ENCODE data around the gene WFDC2.

Gene WFDC2

DNA sequence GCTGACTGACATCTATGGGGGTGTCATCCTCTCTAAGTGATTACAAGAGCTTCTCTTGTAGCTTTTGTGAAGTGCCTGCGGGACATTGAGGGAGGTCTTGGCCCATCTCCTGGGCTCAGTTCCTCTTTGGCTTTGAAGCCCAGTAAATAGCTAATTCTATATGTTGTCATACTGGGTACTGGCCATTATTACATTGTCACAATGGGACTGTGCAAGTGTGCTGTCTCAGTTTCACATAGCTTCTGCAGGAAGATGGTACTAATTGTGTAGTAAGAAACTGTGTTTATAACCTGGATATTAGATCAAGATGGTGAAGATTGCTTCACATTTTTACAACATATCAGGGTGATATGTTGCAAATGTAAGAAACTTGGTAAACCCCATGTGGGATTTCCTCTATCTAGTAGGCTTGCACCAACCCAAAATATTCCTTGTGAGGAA, 26.0 kb downstream of the WFDC2 start:
- FAIRE-seq (no peak), DNase-seq (ENCODE audit: low spot score) (no peak)

GRCh38 chr20:45496166-45496565, 26.6 kb downstream of the WFDC2 start:
- FAIRE-seq (no peak), DNase-seq (ENCODE audit: low spot score) (no peak)

DNA sequence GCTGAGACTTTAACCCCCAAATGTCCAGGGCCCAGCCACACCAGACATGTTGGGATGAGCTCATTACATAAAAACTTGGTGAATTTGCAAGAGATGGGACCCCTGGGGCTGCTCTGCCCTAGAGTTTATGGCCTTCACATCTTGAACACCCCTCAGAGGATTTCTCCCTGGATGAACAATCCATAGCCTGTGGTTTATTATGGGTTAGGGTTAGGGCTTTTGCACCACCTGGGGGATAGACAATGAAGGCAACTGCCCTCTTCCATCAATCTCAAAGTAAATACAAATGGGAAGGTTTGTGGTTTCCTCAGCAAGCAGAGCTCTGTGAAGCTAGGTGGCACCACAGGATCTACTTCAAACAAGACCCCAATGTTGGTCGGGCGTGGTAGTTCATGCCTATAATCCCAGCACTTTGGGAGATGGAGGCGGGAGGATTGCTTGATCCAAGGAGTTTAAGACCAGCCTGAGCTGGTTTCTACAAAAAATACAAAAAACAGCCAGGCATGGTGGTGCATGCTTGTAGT, 28.5 kb downstream of the WFDC2 start:
- FAIRE-seq, result no peak

DNA sequence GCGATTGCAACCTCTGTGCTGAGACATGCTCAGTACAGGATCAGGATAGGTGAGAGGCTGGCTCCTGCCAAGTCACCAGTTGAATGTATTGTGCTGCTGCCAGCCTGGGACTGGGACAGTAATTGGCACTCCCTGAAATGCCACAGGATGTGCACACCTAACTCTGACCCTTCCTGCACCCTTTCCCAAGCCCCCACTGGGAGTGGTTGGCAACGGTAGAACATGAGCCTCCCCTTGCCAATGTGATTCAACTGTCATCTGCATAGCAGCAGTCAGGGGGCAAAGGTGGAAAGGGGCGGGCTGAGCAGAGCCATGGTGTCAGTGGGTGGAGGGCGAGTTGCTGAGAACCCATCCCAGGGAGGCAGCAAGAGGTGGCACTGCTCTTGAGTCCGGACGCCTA, 30.5 kb downstream of the WFDC2 start:
- no peak for FAIRE-seq
- DNase-seq (ENCODE audit: low spot score), result no peak

More for the DNA sequence above, 28.5 kb downstream of the WFDC2 start:
- no peak for DNase-seq (ENCODE audit: low spot score)

DNA sequence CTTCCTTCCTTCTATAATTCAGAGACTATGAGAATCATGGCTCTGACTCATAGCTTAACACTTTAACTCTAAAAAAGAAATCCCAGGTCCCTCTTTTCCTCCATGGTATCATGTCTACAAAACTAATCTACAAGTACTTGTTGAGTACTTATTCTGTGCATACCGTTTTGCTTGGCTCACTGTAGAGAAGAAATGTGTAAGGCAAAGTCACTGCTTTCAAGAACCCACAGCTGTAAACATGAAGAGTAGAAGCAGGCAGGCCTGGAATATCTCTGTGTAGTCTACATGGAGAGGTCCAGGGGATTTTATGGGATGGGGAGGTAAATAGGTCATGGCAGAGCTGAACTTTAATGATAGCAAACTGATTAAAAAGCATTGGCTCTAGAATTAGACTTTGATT, 32.0 kb downstream of the WFDC2 start:
- no peak for FAIRE-seq

DNA sequence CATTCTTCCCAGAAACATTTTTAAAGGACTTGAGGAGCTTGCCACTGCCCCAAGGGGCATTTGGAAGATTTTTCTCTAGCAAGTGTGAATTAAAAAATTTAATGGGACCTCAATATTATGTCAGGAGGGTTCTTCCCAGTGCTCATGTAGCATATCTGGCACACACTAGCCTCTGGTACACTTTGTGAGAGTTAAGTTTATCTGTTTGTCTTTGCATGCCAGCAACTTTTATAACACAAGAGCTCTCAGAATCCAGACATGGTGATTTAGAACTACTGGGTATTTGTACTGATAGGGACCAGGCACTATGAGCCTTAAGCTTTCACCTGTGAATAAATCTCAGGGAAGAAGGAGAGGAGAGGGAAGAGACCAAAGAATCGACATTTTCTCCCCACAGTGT, 33.0 kb downstream of the WFDC2 start:
- FAIRE-seq (no peak), DNase-seq (ENCODE audit: low spot score) (no peak)

More for the DNA sequence above, 32.0 kb downstream of the WFDC2 start:
- no peak for DNase-seq (ENCODE audit: low spot score)

DNA sequence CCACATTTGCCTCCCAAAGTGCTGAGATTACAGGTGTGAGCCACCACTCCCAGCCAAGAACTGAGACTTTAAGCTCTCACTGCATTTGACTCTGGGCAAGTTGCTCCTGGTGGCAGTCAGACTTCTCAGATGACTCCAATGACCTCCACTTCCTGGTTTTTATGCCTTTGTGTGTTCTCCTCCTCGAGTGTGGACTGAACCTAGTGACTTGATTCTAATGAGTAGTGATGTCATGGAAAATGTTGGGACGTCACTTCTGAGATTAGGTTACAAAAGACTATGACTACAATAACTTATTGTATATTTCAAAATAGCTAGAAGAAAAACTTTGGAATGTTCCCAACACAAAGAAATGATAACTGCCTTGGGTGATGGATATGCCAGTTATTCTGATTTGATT, 33.9 kb downstream of the WFDC2 start:
- FAIRE-seq, result no peak
- no peak for DNase-seq (ENCODE audit: low spot score)

GRCh38 chr20:45506398-45506797, 36.8 kb downstream of the WFDC2 start:
- DNase-seq (ENCODE audit: low spot score) (no peak), FAIRE-seq (no peak)

DNA sequence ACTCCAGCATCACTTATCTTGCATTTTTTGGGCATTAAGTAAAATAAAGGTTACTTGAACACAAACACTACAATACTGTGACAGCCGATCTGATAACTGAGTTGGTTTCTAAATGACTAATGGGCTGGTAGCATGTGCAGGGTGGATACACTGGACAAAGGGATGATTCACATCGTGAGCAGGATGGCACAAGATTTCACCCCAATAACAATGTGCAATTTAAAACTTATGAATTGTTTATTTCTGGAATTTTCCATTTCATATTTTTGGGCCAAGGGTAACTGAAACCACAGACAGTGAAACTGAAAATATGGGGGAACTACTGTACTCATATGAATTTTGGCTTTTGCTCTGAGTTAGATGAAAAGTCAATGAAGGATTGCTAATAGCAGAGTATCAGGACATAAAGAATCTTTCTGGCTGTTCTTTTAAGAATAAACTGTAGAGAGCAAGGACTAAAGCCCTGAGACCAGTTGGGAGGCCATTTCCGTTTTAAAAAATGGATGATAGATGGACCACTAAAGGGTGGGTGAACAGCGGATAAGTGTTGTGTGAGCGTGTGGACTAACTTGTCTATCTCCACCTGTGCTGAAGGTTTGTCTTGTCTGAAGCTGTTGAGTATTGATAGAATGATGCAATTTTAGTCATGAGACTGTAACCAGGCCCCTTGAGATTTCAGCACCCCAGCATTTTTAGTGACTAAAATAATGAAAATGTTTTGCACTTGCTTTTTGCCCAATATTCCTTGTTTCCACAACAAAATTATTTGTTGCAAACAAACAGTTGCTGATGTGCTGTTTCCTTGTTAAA, 37.7 kb downstream of the WFDC2 start:
- peak; percentile 27 for DNase-seq (ENCODE audit: low spot score)
- no peak for FAIRE-seq

GRCh38 chr20:45508068-45508886, 38.7 kb downstream of the WFDC2 start:
- DNase-seq (ENCODE audit: low spot score), result no peak
- no peak for FAIRE-seq

GRCh38 chr20:45509091-45509490, 39.5 kb downstream of the WFDC2 start:
- DNase-seq (ENCODE audit: low spot score) (no peak), FAIRE-seq (no peak)

- DNase-seq (ENCODE audit: low spot score), result no peak
- no peak for FAIRE-seq
Observed at GRCh38 chr20:45510242-45510862, 40.8 kb downstream of the WFDC2 start.

GRCh38 chr20:45515147-45515913, 45.8 kb downstream of the WFDC2 start, which contains the start of gene SPINT3:
TSS of gene SPINT3 (minus strand) at chr20:45515622. CDS start at chr20:45515608, 14 bp downstream.
- no peak for FAIRE-seq
- DNase-seq (ENCODE audit: low spot score), result no peak

DNA sequence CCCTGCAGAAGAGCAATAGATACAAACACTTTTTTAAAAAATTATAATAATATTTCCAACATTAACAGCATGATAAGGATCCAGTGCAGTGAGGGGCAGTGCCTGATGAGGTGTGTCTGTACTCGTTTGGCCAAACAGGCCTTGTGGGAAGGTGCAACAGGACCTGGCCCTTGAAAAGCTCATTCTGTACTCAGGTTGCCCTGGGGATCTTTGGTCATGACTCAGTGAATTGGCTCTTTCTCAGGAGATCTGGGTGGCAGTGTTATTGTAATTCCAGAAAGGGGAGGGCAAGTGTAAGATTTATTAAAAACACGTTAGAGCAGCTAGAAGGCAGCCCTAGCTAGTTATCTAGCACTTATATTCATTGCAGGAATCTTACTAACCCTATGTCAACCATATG, 48.7 kb downstream of the WFDC2 start:
- no peak for FAIRE-seq
- DNase-seq (ENCODE audit: low spot score), result peak; percentile 48

DNA sequence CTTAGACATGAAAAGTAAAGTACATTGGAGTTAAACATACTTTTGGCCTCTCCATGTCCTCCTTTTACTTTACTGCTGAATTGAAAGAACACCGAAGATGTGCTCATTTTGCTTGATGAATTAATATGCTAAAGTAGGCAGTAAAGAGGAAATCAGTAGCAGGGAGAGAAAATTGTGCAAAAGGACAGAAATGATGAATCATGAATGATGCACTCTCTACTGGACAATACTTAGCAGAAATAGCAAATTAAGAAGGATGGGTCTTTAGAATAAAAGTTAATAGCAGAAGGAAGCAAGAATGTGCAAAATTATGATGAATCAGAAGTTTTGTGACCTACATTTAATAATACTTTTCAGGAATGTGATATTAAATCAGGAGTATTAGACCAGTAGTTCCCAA, 54.3 kb downstream of the WFDC2 start:
- DNase-seq (ENCODE audit: low spot score) (no peak), FAIRE-seq (no peak)

GRCh38 chr20:45527294-45527693, 57.7 kb downstream of the WFDC2 start:
- FAIRE-seq, result no peak
- DNase-seq (ENCODE audit: low spot score), result no peak

Measured in urothelium cell line (cell line).